GM21423 (cell line): ENCODE measurements around the gene C4orf36.

Experiments used
- ATAC-seq: cut with Tn5 transposase; IDR thresholded peaks from one replicate; pipeline ENCODE4 v1.9.1; 2021; ENCODE audit warnings: mild to moderate bottlenecking, moderate library complexity; ENCODE audit not compliant: unreplicated experiment

C4orf36 gene, protein sequence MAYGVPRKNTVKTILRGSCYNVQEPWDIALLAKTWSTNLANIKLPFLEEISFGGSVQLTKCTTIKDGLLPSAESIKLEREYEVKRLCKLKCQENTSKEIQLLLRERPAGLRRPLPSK

DNA sequence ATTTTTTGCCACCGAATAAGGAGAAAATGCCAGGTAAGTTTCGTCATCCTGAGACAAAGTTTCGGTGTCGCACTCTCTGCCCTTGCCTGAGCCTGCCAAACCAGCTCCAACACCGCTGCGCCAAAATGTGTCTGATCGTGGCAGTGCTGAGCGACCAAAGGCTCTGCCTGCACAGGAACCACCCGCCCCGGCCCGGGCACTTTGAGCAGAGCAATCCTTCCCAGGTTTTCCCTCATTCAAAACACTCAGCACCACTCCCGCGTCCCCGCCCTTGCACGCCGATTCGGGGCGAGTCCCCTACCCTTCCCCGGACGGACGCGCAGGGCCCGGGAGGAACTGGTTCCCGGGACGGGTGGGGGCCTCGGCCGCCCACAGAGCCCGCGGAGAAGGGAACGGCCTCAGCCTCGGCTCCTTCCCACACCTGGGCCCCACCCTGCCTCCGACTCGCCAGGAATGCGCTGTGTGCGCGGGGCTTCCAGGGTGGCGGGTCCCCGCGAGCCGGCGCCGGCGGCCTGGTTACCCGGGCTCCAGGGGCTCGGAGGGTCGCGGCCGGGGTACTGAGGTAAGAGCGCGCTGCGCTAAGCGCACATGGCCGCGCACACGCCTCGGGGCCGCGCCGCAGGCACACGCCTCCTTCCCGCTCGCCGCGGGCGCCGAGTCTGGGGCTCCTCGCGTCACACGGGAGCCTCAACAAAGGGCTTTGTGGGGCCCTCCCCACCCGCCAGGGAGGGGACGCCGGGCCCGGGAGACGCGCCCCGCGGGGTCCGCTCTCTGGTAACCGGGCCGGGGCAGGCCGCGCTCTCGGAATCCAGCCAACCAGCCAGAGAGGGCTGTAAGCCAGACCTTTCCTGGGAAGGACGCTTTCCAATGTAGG is at the start of gene C4orf36:
TSS of gene C4orf36 (minus strand) at position 661 of the 874 bp plus-strand sequence. CDS start 902 bp downstream, outside the sequence.
- peak; percentile 54 for ATAC-seq

DNA sequence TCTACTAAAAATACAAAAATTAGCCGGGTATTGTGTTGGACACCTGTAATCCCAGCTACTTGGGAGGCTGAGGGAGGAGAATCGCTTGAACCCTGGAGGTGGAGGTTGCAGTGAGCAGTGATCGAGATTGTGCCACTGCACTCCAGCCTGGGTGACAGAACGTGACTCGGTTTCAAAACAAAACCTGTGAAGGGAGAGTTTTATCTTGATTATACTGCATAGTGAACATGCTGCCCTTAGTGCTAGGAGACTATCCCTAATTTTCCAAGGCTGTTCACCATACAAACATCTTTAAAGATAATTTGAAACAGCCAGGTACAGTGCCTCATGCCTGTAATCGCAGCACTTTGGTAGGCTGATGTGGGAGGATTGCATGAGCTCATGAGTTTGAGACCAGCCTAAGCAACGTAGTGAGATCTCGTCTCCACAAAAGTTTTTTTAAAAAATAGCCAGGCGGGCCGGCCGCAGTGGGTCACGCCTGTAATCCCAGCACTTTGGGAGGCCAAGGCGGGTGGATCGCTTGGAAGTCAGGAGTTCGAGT is 48.8 kb upstream of the C4orf36 start:
- no peak for ATAC-seq

DNA sequence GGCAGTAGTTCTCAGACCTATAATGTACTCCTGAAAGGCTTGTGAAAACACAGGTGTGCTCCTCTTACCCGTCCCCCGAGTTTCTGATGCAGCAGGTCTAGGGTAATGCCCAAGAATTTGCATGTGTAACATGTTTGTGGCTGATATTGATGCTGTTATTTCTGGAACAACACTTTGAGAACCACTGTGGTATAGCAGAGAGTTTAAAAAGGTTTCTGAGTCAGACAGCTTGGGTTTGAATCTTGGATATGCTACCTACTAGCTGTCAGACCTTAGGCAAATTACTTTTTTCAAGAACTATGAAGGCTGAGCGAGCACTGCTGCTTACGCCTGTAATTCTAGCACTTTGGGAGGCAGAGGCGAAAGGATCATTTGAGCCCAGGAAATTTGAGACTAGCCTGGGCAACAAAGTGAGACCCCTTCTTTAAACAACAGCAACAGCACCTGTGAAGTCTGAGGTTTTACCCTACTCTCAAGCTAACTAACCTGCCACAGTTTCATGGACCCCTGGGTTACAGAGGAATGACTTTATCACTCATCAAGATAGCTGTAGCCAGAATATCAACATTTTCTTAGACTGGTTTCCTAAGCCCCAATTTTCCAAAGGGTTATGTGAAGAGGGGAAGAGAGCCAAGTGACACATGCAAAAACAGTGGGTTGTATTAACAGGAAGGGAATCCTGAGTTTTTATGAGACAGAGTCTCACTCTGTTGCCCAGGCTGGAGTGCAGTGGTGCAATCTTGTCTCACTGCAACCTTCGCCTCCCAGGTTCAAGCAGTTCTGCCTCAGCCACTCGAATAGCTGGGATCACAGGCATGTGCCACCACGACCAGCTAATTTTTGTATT is 47.7 kb upstream of the C4orf36 start:
- ATAC-seq: peak; percentile 53

DNA sequence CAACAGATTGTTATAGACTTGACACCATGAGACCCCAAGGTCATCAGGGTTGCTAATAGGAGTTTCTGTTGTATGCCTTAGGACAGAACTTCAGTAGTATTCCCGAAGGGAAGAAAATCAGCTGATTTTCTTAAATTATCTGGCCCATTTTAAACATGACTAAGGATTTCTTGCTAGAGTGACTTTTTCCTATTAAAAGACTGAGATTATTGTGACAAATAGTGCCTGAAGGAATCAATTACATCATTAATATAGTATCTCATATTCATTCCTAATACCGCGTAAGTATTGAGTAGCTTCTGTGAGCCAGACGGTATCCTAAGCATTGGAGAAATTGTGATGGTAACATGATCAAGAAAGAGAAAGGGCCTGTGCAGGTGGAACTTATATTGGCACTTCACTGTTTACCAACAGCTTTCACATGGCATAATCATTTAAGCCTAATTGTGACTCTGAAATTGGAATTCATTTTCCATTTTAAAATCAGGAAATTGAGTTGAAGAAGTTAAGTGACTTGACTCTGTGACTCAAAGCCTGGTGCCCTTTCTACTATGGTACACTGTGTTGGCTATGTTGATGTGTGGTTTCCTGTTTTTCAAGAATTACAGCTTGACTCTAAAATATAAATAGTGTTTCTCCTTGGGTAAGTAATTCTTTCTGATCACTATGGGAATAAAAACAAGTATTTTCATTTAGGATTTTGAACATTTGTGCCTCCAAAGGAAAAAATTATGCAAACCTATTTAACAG is 46.7 kb upstream of the C4orf36 start:
- no peak for ATAC-seq

DNA sequence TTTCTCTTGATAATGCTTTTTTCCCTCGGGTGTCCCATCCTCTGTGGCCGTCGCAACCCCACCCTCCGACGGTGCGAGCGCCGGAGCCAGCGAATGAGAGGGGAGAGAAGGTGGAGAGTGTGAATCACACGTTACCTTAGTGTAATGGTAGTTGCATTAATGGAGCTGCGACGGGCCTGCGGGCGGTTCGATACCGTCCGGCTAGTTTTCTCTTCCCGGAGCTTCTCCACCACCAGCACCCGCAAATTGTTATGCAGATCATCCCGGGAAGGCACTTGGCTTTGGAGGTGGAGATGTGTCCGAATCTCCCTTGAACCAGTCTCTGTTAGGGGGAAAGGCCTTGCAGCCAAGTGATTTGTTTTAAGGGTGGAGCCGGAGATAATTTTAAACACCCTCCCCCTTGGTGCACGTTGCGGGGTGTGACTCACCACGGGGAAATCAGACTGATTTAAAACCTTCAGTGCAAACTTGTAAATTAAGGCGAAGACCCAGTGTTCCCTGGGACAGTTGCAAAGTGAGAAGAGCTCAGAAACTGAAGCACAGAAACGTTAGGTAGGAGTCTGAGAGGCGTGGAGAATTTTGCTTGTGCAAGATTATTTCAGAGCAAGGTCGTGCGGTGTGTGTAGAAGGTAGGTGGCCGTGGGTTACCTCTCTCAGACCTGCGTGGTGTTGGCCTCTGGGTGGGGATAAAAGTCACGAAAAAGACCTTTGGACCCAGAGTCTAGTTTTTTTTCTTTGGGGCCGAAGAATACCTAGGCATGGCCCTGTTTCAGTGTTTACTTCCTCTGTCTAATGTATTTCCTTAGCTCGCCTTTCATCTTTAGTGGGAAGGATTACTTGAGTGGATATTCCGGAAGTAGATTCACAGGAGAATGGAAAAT is 43.9 kb upstream of the C4orf36 start:
- ATAC-seq: peak; percentile 25

DNA sequence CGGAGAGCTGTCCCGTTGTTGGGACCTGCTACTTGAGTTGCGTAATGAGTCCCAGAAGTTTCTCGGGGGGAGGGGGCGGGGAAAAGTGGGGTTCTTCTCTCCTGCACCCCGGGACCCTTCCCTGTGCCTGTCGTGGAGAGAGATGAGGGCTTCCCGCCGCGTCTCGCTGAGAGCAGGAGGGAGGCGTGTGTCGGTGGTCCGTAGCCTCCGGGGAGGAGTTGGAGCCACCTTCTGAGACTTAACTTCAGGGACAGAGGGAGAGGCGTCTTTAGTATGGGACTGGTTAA is 43.3 kb upstream of the C4orf36 start:
- ATAC-seq: no peak

DNA sequence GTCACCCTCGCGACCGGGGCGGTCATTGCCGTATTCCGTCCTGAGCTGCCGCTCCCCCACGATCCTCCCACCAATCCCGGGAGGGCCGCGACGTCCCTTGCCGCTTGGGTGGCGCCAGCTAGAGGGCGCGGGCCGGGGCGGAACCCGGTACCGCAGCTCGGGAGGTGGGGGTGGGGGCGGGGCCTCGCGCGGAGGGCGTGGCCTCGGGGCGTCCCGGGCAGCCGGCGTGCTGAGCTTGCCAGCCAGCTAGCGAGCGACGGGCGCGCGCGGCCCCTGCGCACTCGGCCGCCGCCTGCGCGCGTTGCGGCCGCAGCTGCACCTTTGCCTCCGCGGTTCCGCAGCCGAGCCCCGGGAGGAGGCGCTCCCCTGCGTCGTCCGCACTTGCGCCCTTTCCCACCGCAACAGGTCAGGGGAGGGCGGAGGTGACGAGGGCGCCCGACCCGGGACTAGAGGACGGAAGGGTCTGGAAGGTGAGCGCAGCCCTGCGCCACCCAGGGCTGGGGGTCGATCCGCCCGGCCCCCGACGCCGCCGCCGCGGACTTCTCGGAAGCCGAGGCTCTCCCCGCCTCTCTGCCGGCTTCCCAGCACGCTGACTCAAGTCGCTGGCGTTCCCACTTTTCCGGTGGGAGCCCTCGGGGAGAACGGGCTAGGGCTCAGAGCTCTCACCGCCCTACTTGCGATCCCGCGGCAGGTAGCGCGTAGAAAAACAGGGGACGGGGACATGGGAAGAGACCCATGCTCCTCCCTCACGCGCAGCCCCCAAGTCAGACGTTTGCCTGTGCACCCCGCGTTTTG is 42.7 kb upstream of the C4orf36 start, which contains the start of gene AFF1:
TSS of gene AFF1 (plus strand) at position 241 of the 795 bp plus-strand sequence. CDS start 13,523 bp downstream, outside the sequence.
- ATAC-seq: peak; percentile 39

DNA sequence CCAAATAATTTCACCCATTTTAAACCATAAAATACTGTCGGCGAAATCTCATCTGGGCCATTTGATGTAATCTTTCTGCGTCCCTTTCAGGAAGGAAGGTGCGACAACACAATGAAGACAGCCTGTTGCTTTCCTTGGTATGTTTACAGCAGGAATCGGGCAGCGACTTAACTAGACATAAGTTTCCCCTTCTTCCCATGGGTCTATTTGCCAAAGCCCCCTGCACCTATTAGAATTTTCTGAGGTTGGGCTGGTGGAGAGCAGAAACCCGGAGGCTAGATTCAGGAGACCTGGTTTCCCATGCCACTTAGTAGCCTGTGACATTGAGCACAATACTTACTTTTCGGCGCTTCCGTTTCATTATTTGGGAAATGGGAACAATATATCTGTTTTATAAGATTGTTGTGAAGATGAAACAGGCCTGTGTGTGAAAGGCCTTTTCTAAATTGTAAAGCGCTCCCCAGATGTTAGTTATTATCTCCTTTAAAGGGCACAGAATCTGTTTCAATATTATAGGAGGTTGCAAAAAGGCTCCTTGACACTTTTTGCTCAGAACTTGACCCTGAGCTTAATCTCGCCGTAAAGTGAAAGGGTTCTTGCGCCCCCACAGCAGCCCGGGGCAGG is 42.0 kb upstream of the C4orf36 start:
- no peak for ATAC-seq

DNA sequence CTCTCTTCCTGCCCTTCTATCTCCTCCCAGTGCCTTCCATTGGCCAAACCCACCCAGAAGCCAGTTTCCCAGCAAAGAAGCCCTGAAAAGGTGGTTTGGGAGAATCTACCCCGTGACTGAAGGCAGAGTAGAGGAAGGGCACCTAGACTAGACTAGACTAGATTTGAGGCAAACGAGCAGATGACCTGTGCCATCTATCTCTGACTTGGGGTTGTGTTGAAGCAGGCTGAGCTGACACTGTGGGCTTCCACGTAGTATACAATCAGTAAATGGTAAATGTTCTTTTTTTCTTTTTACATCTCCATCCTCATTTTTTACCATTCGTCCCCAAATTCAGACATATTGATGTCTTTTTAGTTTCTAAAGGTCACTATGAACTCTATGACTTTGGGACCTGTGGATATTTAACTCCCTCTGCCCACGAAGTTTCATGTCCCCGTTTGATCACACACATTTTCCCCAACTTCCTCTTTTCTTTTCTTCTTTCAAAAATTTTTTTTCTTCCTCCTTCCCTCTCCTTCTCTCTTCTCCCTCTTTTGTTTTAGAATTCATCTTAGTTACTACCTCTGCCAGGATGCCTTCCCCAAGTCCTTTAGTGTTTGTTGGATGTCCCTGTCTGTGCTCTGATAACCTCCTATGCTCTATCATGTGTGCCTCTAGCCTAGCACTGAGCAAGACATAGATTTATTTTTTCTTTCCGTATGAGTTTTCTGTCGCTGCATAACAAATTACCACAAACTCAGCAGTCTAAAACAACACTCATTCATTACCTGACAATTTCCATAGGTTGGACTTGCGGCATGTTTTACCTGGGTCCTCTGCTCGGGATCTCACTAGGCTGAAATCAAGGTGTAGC is 36.4 kb upstream of the C4orf36 start:
- ATAC-seq: no peak

DNA sequence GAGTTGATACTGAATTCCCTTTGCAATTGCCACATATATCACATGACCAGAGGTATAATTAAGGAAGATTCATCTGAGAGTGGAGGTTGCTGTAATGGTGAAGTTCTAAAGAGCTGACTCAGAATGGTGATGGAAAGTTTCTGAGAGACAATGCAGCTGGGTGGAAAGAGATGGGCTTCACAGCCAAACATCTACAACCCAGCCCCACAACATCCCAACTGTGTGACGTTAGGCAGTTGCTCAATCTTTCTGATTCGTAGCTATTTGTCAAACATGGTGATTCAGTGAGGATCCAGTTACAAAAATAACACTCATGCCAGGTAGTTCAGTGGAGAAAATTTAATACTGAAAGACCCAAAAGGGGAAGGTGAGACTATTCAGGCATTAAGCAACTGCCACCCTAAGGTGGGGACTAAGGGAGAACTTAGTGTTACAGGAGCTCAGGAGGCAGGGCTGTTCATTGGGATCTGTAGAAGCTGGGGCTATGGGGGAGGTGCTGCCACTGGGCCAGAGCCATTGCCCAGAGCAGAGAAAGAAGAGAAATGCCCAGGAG is 35.7 kb upstream of the C4orf36 start:
- peak; percentile 43 for ATAC-seq

DNA sequence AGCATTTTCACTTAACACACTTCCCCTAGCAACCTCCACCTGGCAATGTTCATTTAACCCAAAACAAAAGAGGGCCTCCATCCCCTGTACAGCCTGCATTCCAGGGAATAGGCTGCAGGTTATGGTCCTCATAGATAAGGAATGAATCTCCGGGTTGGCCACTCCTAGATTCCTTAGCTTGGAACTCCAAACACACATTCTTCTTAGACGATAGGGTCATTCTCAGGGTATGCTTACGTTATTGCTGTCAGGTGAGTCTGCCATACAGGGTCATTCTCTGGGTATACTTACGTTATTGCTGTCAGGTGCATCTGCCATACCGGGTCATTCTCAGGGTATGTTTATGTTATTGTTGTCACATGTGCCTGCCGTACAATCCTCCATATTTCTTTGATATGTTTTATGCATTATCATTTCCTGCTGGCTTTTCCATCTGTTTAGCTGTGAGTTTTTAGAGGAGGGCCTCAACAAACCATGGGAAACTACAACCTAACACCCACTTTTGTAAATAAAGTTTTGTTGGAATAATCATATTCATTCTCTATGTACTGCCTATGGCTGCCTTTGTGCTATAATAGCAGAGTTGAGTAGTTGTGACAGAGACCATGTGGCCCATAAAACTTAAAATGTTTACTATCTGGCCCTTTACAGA is 34.3 kb upstream of the C4orf36 start:
- no peak for ATAC-seq

DNA sequence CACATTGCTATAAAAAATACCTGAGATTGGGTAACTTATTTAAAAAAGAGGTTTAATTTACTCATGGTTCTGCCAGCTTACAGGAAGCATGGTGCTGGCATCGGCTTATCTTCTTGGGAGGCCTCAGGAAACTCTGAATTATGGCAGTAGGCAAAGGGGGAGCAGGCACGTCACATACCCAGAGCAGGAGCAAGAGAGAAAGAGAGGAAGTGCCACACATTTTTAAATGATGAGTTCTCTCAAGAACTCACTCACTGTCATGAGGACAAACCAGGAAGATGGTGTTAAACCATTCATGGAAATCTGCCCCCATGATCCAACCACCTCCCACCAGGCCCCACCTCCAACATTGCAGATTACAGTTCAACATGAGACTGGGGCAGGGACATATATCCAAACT is 32.6 kb upstream of the C4orf36 start:
- no peak for ATAC-seq

DNA sequence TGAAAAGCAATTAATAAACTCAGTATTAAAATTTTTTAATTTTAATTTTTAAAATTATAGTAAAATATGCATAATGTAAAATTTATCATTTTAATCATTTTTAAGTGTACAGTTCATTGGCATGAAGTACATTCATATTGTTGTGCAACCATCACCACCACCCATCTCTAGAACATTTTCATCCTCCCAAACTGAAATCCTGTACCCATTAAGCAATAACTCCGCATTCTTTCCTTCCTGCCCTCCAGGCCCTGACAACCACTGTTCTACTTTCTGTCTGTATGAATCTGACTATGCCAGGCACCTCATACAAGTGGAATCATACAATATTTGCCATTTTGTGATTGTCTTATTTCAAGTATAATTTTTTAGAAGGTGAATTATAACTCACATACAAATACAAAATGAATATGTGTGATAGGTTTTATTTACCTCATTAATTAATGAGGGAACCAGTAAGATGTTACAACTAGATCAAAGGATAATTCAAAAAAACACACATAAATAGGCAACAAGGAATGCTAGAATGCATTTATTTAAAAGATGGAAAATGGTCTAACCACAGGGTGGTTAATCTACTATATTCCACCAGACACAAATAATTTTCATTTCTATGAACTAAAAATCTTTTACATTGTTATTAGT is 29.5 kb upstream of the C4orf36 start:
- no peak for ATAC-seq

DNA sequence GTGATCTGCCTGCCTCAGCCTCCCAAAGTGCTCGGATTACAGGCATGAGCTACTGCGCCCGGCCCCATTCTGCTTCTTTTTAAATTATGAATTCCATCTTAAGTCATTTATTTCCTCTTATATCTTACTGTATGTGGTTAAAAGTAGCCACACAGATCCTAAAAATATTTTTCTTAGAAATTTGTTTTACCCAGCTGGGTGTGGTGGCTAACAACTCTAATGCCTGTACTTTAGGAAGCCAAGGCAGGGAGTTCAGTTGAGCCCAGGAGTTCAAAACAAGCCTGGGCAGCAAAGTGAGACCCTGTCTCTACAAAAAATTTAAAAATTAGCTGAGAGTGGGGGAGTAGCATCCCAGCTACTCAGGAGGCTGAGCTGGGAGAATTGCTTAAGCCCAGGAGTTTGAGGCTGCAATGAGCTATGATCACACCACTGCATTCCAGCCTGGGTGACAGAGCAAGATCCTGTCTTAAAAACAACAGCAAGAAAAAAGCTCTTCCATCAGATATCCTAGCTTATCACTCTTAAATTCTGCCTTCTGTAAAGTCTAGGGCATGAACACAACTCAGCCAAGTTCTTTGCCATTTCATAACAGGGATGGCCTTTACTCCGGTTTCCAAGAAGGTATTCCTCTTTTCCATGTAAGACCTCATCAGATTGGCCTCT is 27.5 kb upstream of the C4orf36 start:
- ATAC-seq: no peak

DNA sequence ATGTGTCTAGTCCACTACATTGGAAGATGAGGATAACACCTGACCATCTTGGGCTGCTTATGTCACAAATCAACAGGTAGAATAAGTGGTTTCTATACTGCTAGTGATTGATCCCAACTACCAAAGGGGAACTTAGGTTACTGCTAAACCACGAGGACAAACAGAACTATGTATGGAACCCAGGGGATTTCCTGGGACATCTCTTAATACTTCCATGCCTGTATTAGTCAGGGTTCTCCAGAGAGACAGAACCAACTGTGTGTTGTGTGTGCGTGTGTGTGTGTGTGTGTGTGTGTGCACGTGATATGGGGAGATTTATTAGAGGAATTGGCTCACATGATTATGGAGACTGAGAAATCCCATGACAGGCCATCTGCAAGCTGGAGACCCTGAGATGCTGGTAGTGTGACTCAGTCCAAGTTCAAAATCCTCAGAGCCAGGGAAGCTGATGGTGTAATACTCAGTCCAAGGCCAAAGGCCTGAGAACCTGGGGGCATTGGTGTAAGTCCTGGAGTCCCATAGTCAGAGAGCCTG is 26.4 kb upstream of the C4orf36 start:
- ATAC-seq: no peak
